Astrocyte (in vitro differentiated cells and primary cell): Measurements from ENCODE around the gene BRMS1. TPM values are rescaled to one million over a fixed set of nuclear protein-coding genes. Genes with fewer than 3 reads are reported as not detected.
A peak's percentile ranks its signal among the peaks of the same experiment; 100 is the strongest.

Source experiments
- DNase-seq: peaks from one replicate; pipeline ENCODE4 v3.0.0-alpha.2; 2010; ENCODE audit warnings: low read depth
- FAIRE-seq: peaks from 2 replicates; lab custom pipeline; 2011; peaks lifted over from hg19 to GRCh38; lab: Jason Lieb, UNC
- H2AFZ ChIP-seq: 2 replicates; pipeline ENCODE4 v1.6.0; 2012; ENCODE audit warnings: low read depth, low read length, inconsistent platforms
- H3K27ac ChIP-seq: 2 replicates; pipeline ENCODE4 v1.5.1; 2011; ENCODE audit warnings: low read depth, low read length, inconsistent platforms
- H3K27me3 ChIP-seq: 2 replicates; pipeline ENCODE4 v1.6.0; 2011; ENCODE audit warnings: low read length, inconsistent platforms; ENCODE audit not compliant: insufficient read depth
- H3K36me3 ChIP-seq: 2 replicates; pipeline ENCODE4 v1.5.1; 2011; ENCODE audit warnings: low read length, inconsistent platforms; ENCODE audit not compliant: insufficient read depth
- H3K4me1 ChIP-seq: 2 replicates; pipeline ENCODE4 v1.5.1; 2011; ENCODE audit warnings: low read length, inconsistent platforms; ENCODE audit not compliant: insufficient read depth
- H3K4me2 ChIP-seq: 2 replicates; pipeline ENCODE4 v1.6.0; 2012; ENCODE audit warnings: low read length, inconsistent platforms
- H3K4me3 ChIP-seq: 2 replicates; pipeline ENCODE4 v1.5.1; 2011; ENCODE audit warnings: low read depth, mild to moderate bottlenecking, low read length, inconsistent platforms; ENCODE audit not compliant: insufficient read depth
- H3K79me2 ChIP-seq: 2 replicates; pipeline ENCODE4 v1.6.0; 2012; ENCODE audit warnings: mild to moderate bottlenecking, low read length, inconsistent platforms; ENCODE audit not compliant: insufficient read depth
- H3K9ac ChIP-seq: 2 replicates; pipeline ENCODE4 v1.6.0; 2012; ENCODE audit warnings: mild to moderate bottlenecking, low read length, inconsistent platforms
- H3K9me3 ChIP-seq: 2 replicates; pipeline ENCODE4 v1.5.1; 2012; ENCODE audit warnings: low read depth, mild to moderate bottlenecking, low read length, inconsistent platforms; ENCODE audit not compliant: insufficient read depth
- H4K20me1 ChIP-seq: 2 replicates; pipeline ENCODE4 v1.6.0; 2012; ENCODE audit warnings: low read length, inconsistent platforms; ENCODE audit not compliant: insufficient read depth
- H3K27ac Mint-ChIP-seq: one replicate; pipeline ENCODE4 v1.8.0; 2021; ENCODE audit warnings: mild to moderate bottlenecking, mixed read lengths; ENCODE audit not compliant: unreplicated experiment
- H3K27me3 Mint-ChIP-seq: one replicate; pipeline ENCODE4 v1.8.0; 2021; ENCODE audit warnings: low read depth, mixed read lengths; ENCODE audit not compliant: unreplicated experiment
- H3K36me3 Mint-ChIP-seq: one replicate; pipeline ENCODE4 v1.8.0; 2021; ENCODE audit warnings: low read depth, mixed read lengths; ENCODE audit not compliant: unreplicated experiment
- H3K4me1 Mint-ChIP-seq: one replicate; pipeline ENCODE4 v1.8.0; 2021; ENCODE audit warnings: low read depth, mixed read lengths; ENCODE audit not compliant: unreplicated experiment
- H3K4me3 Mint-ChIP-seq: one replicate; pipeline ENCODE4 v1.8.0; 2021; ENCODE audit warnings: mild to moderate bottlenecking, moderate library complexity, mixed read lengths; ENCODE audit not compliant: unreplicated experiment
- H3K9me3 Mint-ChIP-seq: one replicate; pipeline ENCODE4 v1.8.0; 2021; ENCODE audit warnings: mild to moderate bottlenecking, mixed read lengths; ENCODE audit not compliant: unreplicated experiment
- CTCF ChIP-seq: IDR thresholded peaks from 2 replicates; pipeline ENCODE4 v1.5.1; 2011; ENCODE audit warnings: low read depth, mild to moderate bottlenecking, inconsistent platforms, low read length, moderate library complexity; ENCODE audit not compliant: insufficient read depth
- EZH2 ChIP-seq: IDR thresholded peaks from 2 replicates; pipeline ENCODE4 v1.6.1; 2012; ENCODE audit warnings: mild to moderate bottlenecking, low read length, inconsistent platforms; ENCODE audit not compliant: insufficient read depth
- total RNA-seq: library from RNA; stranded (reverse); gene quantifications from 2 replicates; pipeline ENCODE4 v1.2.1, GENCODE V29; 2021

BRMS1 gene
- total RNA-seq, 1 donor from 2014 or later, result 47.8 TPM

- no peaks in the 10 kb centered on the region for H3K27me3 Mint-ChIP-seq
These were observed 24.4 kb upstream of the BRMS1 start for GRCh38 chr11:66369073-66369894.

GRCh38 chr11:66368484-66368883 is 23.6 kb upstream of the BRMS1 start:
- FAIRE-seq, result no peak
- H3K9me3 Mint-ChIP-seq, result no peaks in the 10 kb centered on the region
- Histone ChIP-seq H3K4me2 (no peak overlapping the region), H3K9me3 (no peaks in the 10 kb centered on the region), H3K27ac (no peak overlapping the region), H3K36me3 (no peaks in the 10 kb centered on the region), H3K9ac (no peak overlapping the region), H3K4me1 (peaks cover 12% of the 10 kb centered on the region), H4K20me1 (no peaks in the 10 kb centered on the region), H2AFZ (no peak overlapping the region), H3K4me3 (no peak overlapping the region), H3K79me2 (no peaks in the 10 kb centered on the region), H3K27me3 (peaks cover 14% of the 10 kb centered on the region)
- no peak for DNase-seq
- H3K4me3 Mint-ChIP-seq, result no peak overlapping the region
- peaks cover 10% of the 10 kb centered on the region for H3K4me1 Mint-ChIP-seq
- peaks cover 5% of the 10 kb centered on the region for H3K36me3 Mint-ChIP-seq
- H3K27ac Mint-ChIP-seq, result peak overlapping the region; percentile 26
- no peaks in the 10 kb centered on the region for H3K27me3 Mint-ChIP-seq
- TF ChIP-seq CTCF (no peak), EZH2 (no peak)

More at GRCh38 chr11:66369073-66369894, 24.4 kb upstream of the BRMS1 start:
- Mint-ChIP-seq H3K4me3 (peak overlapping the region; percentile 88), H3K4me1 (peaks cover 10% of the 10 kb centered on the region), H3K27ac (no peak overlapping the region), H3K36me3 (peaks cover 5% of the 10 kb centered on the region), H3K9me3 (no peaks in the 10 kb centered on the region)
- Histone ChIP-seq H3K4me1 (peaks cover 12% of the 10 kb centered on the region), H3K4me2 (peak overlapping the region; percentile 50), H3K4me3 (no peak overlapping the region), H3K27me3 (peaks cover 16% of the 10 kb centered on the region), H2AFZ (no peak overlapping the region), H3K36me3 (no peaks in the 10 kb centered on the region), H4K20me1 (no peaks in the 10 kb centered on the region), H3K27ac (no peak overlapping the region), H3K79me2 (no peaks in the 10 kb centered on the region), H3K9me3 (no peaks in the 10 kb centered on the region), H3K9ac (no peak overlapping the region)
- DNase-seq (no peak), FAIRE-seq (no peak)
- TF ChIP-seq CTCF (no peak), EZH2 (no peak)
